Nucleus accumbens (tissue), 56 donors: ENCODE data around the gene ZFP36L2.

ENCODE experiments used
- DNase-seq, 56 donors: peaks; one replicate each; lab custom pipeline; 2025; lab: John Stamatoyannopoulos, UW

The ZFP36L2 gene

DNA sequence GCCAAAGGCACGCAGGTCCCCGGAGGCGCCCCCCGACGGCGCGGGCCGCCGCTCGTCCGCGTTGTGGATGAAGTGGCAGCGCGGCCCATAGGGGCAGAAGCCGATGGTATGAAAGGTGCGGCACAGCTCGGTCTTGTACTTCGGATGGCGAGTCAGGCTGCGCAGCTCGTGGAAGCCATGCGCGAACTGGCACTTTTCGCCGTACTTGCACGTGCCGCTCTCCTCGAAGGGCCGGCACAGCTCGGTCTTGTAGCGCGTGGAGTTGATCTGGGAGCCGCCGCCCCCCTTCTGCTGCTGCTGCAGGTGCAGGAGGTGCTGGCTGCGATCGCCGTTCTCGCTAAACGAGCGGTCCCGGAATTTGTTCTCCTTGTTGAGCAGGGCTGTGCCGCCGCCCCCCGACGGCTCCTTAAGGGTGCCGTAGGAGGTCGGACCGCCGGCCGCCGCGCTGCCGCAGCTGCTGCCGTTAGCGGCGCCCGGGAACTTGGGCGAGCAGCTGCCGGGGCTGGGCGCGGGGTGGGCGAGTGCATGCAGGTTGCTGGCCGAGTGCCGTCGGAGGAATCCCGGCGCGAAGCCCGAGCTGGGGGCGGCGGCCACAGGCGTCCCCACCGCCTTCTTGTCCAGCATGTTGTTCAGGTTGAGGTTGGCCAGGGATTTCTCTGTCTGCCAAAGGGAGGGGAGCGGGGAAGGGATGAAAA, 1.2 kb downstream of the ZFP36L2 start:
- DNase-seq: peak in 27 of 56 donors; percentile 14 to 73 (median 51)

DNA sequence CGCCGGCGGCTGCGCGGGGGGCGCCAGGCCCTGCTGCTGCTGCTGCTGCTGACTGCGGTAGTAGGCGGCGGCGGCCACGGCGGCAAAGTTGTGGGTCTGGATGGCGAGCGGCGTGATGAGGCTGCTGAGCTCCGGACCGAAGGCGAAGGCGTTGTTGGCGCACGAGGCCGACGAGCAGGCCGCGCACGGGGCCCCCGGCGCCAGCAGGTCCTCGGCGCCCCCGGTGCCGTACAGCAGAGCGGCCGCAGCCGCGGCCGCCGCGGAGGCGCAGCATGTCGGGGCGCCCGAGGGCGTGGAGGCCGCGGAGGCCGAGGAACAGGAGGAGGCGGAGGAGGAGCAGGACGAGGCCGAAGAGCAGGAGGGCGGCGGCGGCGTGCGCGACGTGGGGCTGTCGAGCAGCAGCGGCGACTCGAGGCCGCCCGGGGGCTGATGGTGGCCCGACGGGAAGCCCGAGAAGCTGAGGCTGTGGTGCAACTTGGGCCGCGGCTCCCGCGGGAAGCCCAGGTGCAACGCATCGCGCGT, 1.8 kb downstream of the ZFP36L2 start:
- DNase-seq: peak in 8 of 56 donors; percentile 9 to 65 (median 45)

DNA sequence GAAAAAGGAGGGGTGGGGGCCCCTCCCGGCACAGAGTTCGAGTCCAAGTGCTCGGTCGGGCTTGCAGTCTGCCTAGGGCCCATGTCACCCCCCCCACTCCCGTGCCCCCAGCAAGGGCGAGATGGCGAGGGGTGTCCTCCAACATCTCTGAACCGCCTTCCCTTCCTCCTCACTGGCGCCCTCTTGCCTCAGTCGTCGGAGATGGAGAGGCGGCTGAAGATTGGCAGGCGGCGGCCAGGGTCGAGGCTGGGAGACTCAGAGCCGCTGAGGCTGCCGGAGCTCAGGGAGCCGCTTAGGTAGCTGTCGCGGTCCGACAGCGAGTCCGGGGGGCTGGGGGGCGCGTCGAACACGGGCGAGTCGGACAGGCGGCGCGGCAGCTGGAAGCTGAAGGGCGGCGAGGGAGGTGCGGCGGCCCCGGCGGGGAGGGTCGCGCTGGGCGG, 2.3 kb downstream of the ZFP36L2 start:
- DNase-seq: peak in 43 of 56 donors; percentile 15 to 71 (median 48)

DNA sequence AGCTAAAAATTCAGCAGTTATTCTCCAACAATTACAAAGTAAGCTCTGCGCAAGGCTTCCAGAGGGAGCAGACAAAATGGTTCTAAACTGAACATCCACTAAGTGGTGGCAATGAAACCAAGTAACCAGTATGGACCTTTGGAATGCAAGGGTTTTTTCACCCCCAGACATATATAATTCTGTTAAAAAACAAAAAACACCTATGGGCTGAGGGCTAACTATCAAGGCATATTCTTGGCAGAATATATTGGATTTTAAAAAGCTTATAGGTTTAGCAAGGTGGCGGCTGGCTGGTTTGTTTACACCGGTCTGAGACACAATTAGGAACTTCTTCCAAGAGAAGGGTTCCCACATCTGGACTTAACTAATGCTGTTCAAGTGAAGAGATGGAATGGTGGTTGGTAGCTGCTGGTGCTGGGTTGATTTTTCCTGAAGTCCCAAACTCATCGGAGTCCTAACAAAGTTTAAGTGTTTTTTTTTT, 2.8 kb downstream of the ZFP36L2 start:
- DNase-seq: no peak

DNA sequence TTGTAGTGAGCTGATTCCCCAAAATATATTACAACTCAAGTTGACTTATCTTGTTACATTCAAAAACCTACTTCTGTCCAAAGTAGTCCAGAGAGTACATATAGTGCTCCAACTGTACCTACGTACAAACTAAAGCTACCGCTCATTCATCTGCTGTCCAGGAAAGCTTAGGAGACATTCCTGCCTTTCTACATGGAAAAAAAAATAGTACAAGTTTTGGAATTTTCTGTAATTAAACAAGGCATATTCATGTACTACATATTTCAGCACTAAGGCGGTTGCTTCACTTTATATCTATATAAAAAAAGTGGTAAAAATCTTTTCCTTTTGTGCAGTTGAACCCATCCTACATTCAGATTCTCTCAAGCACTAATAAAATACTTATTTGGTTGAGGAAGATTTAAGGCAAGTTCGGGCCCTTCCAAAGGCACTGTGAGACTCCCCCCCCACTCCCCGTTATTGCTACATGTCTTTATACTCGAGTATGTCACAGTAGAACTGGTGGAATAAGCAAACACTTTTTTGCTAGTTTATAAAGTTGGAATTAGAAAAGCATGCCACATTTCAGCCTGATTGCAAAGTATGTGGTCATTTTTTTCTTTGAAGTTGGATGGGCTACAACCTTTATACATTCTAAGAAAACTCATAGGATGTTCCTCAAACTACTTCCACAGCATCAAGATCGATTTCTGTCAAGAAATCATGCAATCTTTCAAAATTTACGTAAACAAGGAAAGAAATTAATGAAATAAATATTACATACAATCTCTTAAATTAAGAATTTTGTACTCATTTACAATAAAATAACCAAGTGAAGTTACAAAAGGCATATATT, 3.7 kb downstream of the ZFP36L2 start:
- no peak for DNase-seq

DNA sequence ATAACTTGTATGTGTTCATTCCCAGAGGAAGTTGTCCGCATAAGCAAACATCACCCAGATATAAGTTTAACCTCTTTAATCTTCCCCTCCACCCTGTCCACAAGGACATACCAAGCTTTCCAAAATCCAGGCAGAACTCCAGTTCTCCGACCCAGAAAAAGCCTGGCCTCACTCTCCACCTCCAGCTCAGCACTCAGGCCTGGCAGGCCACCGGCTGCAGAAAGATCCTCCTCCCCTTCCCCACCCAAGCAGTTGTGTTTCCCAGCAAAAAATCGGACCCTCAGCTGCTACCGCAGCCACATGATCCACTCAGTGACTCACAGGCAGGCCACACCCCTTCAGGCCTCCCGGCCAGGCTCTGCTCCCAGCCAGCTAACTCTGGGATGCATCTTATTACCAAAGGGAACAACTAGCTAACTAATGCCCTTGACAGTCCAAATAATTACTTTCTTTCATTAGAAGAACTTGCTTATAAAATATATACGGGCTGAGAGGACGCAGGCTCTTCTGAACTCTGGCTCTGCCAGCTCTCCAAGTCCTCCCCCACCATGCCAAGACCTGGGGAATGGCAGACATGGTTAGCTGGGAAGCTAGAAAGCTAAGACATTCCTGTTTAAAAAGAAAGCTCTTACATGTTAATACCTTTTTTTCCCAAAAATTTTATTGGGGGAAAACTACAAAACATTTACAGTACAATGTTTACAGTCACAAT, 4.5 kb downstream of the ZFP36L2 start:
- peak; percentile 30 to 93 (median 85) for DNase-seq

DNA sequence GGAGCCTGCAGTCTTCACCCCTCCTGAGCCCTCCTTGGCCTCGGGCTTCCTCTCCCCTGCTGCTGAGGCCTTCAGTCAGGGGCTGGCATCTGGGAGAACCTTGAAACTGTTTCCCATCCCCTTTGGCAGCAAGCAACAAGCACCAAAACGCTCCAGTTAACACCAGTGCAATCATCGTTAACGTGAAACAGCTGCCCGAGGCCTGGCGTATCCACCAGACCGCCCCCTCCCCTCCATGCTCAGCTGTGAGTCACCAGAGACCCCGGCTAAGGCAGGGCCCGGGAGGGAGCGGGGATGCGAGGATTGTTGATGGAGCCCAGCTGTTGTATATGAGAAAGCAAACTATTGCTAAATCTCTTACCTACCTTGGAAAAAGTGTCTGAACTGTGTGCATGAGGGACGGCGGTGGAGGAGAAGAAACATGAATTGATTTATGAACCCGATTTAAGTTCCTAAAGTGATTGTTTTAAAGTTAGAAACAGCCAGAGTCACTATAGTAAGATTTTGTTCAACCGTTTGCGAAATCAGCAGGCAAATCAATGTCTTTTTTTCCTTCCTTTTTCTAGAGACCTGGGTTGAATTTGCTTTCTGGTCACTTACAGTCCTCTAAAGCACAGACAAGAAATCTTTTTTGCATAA, 5.2 kb downstream of the ZFP36L2 start:
- peak in 16 of 56 donors; percentile 9 to 41 (median 20) for DNase-seq

DNA sequence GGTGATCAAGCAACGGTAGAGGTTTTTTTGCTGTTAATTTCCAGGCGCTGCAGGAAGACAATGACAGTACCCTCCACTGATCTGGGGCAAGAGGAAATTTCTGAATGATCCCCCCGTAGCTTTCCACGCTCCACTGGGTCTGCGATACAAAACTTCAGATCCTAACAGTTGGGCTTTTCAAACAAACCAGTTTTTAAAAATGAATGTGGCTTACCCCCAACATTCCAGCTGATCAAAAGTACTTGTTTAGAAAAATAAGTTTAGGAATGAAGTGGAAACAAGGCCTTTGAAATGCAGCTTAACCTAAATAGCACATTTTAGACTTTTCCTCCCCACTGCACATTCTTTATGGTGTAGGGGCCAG, 5.7 kb downstream of the ZFP36L2 start:
- DNase-seq: no peak

DNA sequence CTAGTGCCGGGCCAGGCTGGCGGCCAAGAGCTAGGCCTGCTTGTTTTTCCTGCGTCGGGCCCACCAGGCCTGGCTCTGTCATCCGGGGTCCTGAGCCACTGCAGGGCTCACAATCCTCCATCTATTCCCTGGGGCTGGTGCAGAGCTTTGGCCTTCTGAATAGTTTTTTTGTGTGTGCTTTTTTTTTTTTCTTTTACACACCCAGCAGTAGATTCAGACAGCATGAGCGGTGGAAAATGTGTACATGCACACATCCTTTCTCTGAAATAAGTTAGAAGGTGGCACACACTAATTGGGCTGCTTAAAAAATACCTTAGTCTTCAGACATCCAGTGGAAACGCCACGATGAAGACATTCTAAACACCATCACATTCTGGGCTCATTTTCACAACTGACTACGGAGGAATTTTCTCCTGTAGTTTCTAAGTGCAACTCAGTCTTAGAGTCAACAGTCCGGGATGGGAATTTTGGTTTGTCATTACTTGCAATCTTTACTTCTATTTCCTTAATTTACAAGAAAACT, 6.1 kb downstream of the ZFP36L2 start:
- DNase-seq: peak in 7 of 56 donors; percentile 43 to 88 (median 74)

DNA sequence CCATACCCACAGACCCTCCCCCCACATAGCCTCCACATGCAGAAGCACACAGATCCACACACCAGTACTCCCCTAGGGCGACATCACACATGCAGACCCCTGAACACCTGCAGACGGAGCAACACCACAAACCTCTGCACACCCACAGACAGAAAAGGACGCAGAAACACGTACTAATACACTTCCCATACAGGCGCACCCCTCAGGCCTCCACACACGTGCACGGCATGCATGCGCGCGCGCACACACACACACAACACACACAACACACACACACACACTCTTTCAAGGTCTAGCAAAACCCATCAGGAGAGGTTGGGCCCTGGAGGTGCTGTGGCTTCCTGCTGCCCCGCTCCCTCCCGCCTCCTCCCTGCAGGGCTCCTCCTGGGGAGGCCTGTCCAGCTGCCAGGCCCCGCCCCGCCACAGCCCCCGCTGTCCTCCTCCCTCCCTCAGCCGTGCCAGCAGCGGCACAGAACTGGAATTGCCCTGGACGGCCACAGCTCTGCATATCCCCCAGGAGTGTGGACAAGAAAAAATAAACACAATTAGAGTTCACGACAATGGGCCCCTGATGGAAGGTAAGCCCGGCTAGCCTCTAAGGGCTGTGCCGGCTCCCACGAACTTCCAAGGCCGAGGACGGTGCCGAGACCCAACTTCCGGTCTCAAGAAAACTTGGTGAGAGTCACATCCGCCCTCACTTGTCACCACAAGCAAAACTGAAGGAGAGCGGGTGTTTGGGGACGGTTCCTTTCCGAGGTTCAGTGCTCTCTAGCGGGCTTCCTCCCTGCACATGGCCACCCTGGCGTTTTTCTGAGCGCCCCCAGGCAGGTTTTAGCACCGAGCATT, 6.8 kb downstream of the ZFP36L2 start:
- DNase-seq: peak in 54 of 56 donors; percentile 22 to 92 (median 78)

DNA sequence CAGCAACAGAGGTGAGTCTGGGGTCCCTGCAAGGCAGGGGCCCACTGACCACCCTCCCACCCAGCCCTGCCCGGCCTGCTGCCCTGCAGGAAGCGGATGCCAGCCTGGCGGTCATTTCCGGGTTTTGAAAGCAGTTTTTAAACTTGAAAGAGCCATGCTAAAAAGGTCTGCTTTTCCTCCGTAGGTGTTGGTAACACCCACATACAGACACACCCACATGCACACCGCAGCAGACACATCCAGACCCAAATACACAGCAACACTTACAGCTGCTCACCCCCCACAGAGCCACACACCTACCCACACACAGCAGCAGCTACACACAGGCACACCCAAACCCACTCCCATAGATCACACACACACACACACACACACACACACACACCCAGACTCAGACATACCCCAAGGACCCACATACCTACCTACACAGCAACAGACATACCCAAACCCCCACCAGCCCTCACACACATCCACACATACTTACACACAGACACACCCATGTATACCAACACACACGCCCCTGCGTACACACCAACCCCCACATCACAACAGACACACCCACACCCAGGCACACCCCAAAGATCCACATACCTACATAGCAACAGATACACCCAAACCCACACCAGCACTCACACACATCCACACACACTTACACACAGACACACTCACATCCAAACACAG, 7.6 kb downstream of the ZFP36L2 start:
- DNase-seq: peak in 7 of 56 donors; percentile 11 to 46 (median 20)

DNA sequence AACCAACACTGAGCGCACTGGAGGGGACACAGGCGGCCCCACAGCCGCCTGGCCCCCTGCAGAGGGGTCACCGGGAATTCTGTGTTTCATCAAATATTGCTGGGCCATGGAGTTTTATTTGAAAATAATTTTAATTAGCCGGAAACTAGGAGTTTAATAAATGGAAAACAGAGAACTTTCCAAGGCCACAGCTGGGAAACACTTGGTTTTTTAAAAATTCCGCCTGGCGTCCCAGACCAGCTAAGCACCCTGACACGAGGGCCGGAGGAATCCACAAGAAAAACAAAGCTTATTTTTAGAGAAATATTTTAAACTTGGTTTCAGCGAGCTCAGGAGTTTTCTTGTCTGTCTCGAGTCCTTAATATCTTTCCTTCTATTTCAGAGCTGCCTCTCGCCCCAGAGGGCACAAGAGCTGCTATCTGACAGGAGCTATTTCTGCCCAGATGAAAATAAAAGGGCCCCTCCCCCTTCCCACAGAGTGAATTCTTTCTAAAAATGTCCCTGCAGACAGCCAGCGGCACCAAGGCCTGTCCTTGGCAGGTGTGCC, 8.2 kb downstream of the ZFP36L2 start:
- peak in 2 of 56 donors; percentile 20 to 21 for DNase-seq

DNA sequence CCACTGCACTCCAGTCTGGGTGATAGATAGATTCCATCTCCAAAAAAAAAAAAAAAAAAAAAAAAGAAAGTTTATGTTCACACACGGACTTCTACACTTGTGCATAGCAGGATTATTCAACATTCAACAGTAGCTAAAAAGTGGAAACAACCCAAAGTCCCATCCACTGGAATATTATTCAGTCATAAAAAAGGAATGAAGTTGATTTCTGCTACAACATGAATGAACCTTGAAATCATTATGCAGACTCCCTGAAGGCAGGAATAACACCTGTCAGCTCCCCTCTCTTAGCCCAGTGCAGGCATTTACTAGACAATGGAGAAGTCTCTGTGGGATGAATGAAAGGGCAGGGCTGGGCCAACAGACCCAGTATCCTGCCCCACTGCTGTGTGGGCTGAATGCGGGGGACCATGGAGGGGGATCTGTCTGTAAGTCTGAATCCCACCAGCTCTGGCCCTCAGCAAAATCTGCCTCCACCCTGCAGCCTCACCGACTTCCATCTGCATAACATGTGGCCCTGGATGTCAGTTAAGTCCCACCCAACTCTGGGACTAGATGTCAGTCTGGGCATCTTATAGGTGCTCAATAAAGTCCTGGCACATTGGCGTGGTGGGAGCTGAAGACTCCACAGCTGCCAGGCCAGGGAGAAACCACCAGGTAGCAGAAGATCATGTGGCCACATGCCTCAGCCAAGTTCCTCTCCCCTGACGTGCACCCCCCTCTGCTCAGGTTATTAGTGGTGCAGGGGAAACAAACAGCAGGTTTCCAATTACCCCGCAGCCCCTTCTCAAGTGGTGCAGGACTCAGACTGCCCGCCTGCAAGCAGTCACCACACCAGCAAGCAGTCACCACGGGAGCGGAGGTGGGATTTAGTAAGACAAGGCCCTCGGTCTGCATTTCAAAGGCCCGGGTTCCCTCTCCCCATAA, 8.9 kb downstream of the ZFP36L2 start:
- DNase-seq: no peak

DNA sequence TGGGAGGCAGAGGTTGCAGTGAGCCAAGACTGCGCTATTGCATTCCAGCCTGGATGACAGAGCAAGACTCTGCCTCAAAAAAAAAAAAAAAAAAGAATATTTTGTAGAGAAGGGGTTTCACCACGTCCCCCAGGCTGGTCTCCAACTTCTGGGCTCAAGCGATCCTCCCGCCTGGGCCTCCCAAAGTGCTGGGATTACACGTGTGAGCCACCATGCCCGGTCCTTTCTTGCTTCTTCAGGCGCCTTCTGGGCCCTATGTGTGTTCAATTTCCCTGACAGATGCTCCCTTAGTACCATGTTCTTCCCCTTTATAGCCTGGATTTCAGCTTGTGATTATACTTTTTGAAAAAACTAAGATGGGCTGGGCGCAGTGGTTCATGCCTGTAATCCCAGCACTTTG, 9.8 kb downstream of the ZFP36L2 start:
- DNase-seq: no peak

DNA sequence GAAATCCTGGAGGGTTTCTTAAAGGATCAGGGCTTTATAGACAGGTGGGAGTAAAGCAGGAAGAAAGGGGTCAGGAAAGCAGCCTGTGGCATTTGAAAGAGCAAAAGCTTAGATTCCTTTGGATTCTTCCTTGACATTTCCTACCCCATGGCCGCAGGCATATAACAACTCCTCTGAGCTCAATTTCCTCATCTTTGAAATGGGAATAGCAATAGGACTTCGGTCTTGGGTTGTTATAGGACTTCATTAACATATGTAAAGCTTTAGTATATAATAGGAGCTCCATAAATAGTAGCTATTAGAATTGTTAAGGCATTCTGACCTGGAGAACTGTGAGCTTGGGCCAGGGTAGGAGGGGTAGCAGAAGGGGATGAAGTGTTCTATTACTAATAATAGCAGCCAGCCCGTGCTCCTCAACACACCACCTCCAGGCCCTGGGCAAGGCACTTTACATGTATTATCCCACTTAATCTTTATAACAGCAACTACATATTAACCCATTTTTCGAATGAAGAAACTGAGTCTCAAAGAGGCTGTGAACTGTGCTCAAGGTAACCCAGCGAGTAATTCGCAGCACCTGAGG, 10.6 kb downstream of the ZFP36L2 start:
- DNase-seq: no peak

DNA sequence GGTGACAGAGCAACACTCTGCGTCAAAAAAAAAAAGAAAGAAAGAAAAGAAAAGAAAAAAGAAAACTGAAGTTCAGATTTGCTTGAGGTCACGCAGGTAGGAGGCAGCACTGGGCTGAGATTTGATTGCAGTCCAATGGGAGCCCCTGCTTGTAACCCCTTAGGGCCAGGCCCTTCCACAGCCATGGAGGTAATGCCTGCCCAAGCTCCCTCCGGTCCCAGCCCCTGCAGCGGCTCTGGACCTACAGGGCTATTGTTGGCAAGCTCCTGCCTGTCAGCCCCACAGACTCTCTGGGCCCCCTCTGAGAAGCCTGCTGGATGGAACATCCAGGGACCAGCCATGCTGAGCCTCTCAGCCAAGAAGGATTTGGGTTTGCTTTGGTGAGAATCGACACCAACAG, 12.2 kb downstream of the ZFP36L2 start:
- no peak for DNase-seq

DNA sequence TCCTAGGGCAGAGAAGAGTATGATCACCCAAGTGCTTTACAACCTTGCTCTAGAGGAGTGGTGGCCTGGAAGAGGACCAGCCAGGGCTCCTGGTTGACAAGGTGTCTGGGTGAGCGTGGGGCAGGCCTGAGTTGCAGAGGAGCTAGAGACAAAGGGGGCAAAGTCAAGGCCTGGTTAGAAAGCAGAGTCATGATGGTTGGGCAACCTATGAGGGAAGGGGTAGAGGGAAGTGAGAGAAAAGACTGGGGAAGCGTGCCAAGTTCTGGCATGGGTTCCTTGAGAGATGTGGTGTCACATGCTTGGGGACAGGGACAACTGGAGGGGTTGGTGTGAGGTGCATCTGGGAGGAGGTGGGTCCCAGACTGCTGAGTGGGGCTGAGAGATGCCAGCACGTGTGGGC, 13.5 kb downstream of the ZFP36L2 start:
- DNase-seq: peak in 16 of 56 donors; percentile 4 to 50 (median 18)
